CMK (cell line): ENCODE measurements around the gene PTCH2.
A peak's percentile ranks its signal among the peaks of the same experiment; 100 is the strongest.

Source experiments
- DNase-seq: peaks from one replicate; pipeline ENCODE4 v3.0.0-alpha.2; 2010; ENCODE audit warnings: low read depth

Gene PTCH2

GRCh38 chr1:44842862-44843655 lies at the start of gene PTCH2:
Gene PTCH2 (minus strand): TSS chr1:44843253. CDS start chr1:44842932, 321 bp downstream.
- DNase-seq = peak; percentile 59

- DNase-seq = no peak
Measured at GRCh38 chr1:44890007-44890406, 47.0 kb upstream of the PTCH2 start.

GRCh38 chr1:44885406-44885805 lies 42.4 kb upstream of the PTCH2 start:
- no peak for DNase-seq

- no peak for DNase-seq
Measured at GRCh38 chr1:44884746-44885145, 41.7 kb upstream of the PTCH2 start.

GRCh38 chr1:44881011-44881632 lies 38.1 kb upstream of the PTCH2 start:
- DNase-seq = no peak

- no peak for DNase-seq
Measured at GRCh38 chr1:44874155-44874554, 31.1 kb upstream of the PTCH2 start.

GRCh38 chr1:44870096-44870495 lies 27.0 kb upstream of the PTCH2 start:
- DNase-seq = no peak

- DNase-seq = no peak
Measured at GRCh38 chr1:44867801-44868200, 24.7 kb upstream of the PTCH2 start.

- no peak for DNase-seq
Measured at GRCh38 chr1:44862829-44863401, 19.9 kb upstream of the PTCH2 start.

GRCh38 chr1:44860891-44861425 lies 17.9 kb upstream of the PTCH2 start:
- no peak for DNase-seq

GRCh38 chr1:44860331-44860730 lies 17.3 kb upstream of the PTCH2 start:
- no peak for DNase-seq

- DNase-seq = no peak
Measured at GRCh38 chr1:44857446-44857845, 14.4 kb upstream of the PTCH2 start.

GRCh38 chr1:44855742-44856141 lies 12.7 kb upstream of the PTCH2 start:
- DNase-seq = no peak

- no peak for DNase-seq
Measured at GRCh38 chr1:44854970-44855369, 11.9 kb upstream of the PTCH2 start.

- DNase-seq = no peak
Measured at GRCh38 chr1:44853201-44853600, 10.1 kb upstream of the PTCH2 start.

- no peak for DNase-seq
Measured at GRCh38 chr1:44851308-44851707, 8.3 kb upstream of the PTCH2 start.

GRCh38 chr1:44849575-44850132 lies 6.6 kb upstream of the PTCH2 start:
- DNase-seq = no peak

GRCh38 chr1:44848456-44849181 lies 5.6 kb upstream of the PTCH2 start:
- DNase-seq = no peak

GRCh38 chr1:44847845-44848244 lies 4.8 kb upstream of the PTCH2 start:
- no peak for DNase-seq

- DNase-seq = no peak
Measured at GRCh38 chr1:44846985-44847384, 3.9 kb upstream of the PTCH2 start.

- no peak for DNase-seq
Measured at GRCh38 chr1:44842486-44842861, 579 bp downstream of the PTCH2 start.

- no peak for DNase-seq
Measured at GRCh38 chr1:44839576-44839975, 3.5 kb downstream of the PTCH2 start.
